H9 (cell line): ENCODE data around the gene RMND5A. TPM values are rescaled to one million over a fixed set of nuclear protein-coding genes. Genes with fewer than 3 reads are reported as not detected.

Source experiments
- DNase-seq: peaks from one replicate; pipeline ENCODE4 v3.0.0-alpha.2; 2017
- H2AFZ ChIP-seq: one replicate; pipeline ENCODE4 v1.6.1; 2013; ENCODE audit warnings: mild to moderate bottlenecking, low read length, control low read depth, moderate library complexity
- H2AK5ac ChIP-seq: 2 replicates; pipeline ENCODE4 v1.6.1; 2013; ENCODE audit warnings: low read length, control low read depth, mixed read lengths; ENCODE audit not compliant: insufficient read length
- H2BK120ac ChIP-seq: one replicate; pipeline ENCODE4 v1.6.1; 2013; ENCODE audit warnings: low read depth, mild to moderate bottlenecking, low read length, control low read depth, inconsistent platforms; ENCODE audit not compliant: poor library complexity, severe bottlenecking
- H2BK12ac ChIP-seq: 2 replicates; pipeline ENCODE4 v1.6.1; 2013; ENCODE audit warnings: low read length, control low read depth, mixed read lengths, low read depth; ENCODE audit not compliant: insufficient read length
- H2BK15ac ChIP-seq: 2 replicates; pipeline ENCODE4 v1.6.1; 2013; ENCODE audit warnings: low read depth, low read length, control low read depth
- H2BK20ac ChIP-seq: one replicate; pipeline ENCODE4 v1.6.1; 2013; ENCODE audit warnings: low read depth, mild to moderate bottlenecking, low read length, control low read depth, inconsistent platforms; ENCODE audit not compliant: poor library complexity, severe bottlenecking
- H2BK5ac ChIP-seq: 2 replicates; pipeline ENCODE4 v1.6.1; 2013; ENCODE audit warnings: low read length, control low read depth, mixed read lengths; ENCODE audit not compliant: insufficient read length
- H3K14ac ChIP-seq: 2 replicates; pipeline ENCODE4 v1.6.1; 2013; ENCODE audit warnings: low read length, control low read depth; ENCODE audit not compliant: insufficient read depth
- H3K18ac ChIP-seq: 2 replicates; pipeline ENCODE4 v1.6.1; 2013; ENCODE audit warnings: low read depth, mild to moderate bottlenecking, mixed read lengths, low read length, control low read depth; ENCODE audit not compliant: insufficient read length
- H3K23ac ChIP-seq: 2 replicates; pipeline ENCODE4 v1.6.1; 2013; ENCODE audit warnings: low read length, control low read depth, mixed read lengths, low read depth; ENCODE audit not compliant: insufficient read length
- H3K23me2 ChIP-seq: 2 replicates; pipeline ENCODE4 v1.6.1; 2013; ENCODE audit warnings: low read depth, mild to moderate bottlenecking, mixed read lengths, low read length, control low read depth; ENCODE audit not compliant: insufficient read length, poor library complexity, severe bottlenecking
- H3K27ac ChIP-seq: 2 replicates; pipeline ENCODE4 v1.5.1; 2013; ENCODE audit warnings: low read length, control low read depth, mixed read lengths, low read depth; ENCODE audit not compliant: insufficient read length
- H3K27me3 ChIP-seq: 2 replicates; pipeline ENCODE4 v1.6.1; 2013; ENCODE audit warnings: low read length, control low read depth, inconsistent platforms; ENCODE audit not compliant: insufficient read depth
- H3K4ac ChIP-seq: 2 replicates; pipeline ENCODE4 v1.6.1; 2013; ENCODE audit warnings: low read depth, mild to moderate bottlenecking, control low read depth, inconsistent platforms, low read length, moderate library complexity
- H3K4me1 ChIP-seq: 2 replicates; pipeline ENCODE4 v1.6.1; 2013; ENCODE audit warnings: low read length, control low read depth, inconsistent platforms; ENCODE audit not compliant: insufficient read depth
- H3K4me2 ChIP-seq: 2 replicates; pipeline ENCODE4 v1.6.1; 2013; ENCODE audit warnings: low read length, control low read depth, mixed read lengths; ENCODE audit not compliant: insufficient read length, insufficient read depth
- H3K56ac ChIP-seq: 2 replicates; pipeline ENCODE4 v1.6.1; 2013; ENCODE audit warnings: low read depth, mild to moderate bottlenecking, mixed read lengths, low read length, control low read depth; ENCODE audit not compliant: insufficient read length
- H3K79me1 ChIP-seq: 2 replicates; pipeline ENCODE4 v1.6.1; 2013; ENCODE audit warnings: low read depth, mild to moderate bottlenecking, moderate library complexity, low read length, control low read depth, inconsistent platforms; ENCODE audit not compliant: insufficient read depth, poor library complexity, severe bottlenecking
- H3K79me2 ChIP-seq: 2 replicates; pipeline ENCODE4 v1.6.1; 2013; ENCODE audit warnings: low read length, control low read depth, inconsistent platforms; ENCODE audit not compliant: insufficient read depth
- H3K9ac ChIP-seq: 2 replicates; pipeline ENCODE4 v1.6.1; 2013; ENCODE audit warnings: low read length, control low read depth, mixed read lengths; ENCODE audit not compliant: insufficient read length; ENCODE audit errors: extremely low read depth
- H3K9me3 ChIP-seq: one replicate; pipeline ENCODE4 v1.6.1; 2013; ENCODE audit warnings: low read depth, low read length, inconsistent platforms; ENCODE audit not compliant: control insufficient read depth
- H3T11ph ChIP-seq: one replicate; pipeline ENCODE4 v1.6.1; 2013; ENCODE audit warnings: mild to moderate bottlenecking, low read length, control low read depth, inconsistent platforms
- H4K20me1 ChIP-seq: one replicate; pipeline ENCODE4 v1.6.1; 2013; ENCODE audit not compliant: control insufficient read depth, insufficient read length, insufficient read depth
- H4K5ac ChIP-seq: 2 replicates; pipeline ENCODE4 v1.6.1; 2013; ENCODE audit warnings: low read depth, mild to moderate bottlenecking, mixed read lengths, low read length, control low read depth; ENCODE audit not compliant: insufficient read length
- H4K8ac ChIP-seq: replicated peaks from 2 replicates; pipeline ENCODE4 v1.6.1; 2013; ENCODE audit warnings: low read length, control low read depth, mixed read lengths, low read depth; ENCODE audit not compliant: insufficient read length
- H4K91ac ChIP-seq: 2 replicates; pipeline ENCODE4 v1.6.1; 2013; ENCODE audit warnings: low read depth, mild to moderate bottlenecking, moderate library complexity, mixed read lengths, low read length, control low read depth; ENCODE audit not compliant: insufficient read length
- H3K27ac Mint-ChIP-seq, 3 experiments: 2 replicates in 2 of 3; 3 replicates in 1 of 3; pipeline ENCODE4 v1.8.0; 2020 to 2021; ENCODE audit warnings: mixed read lengths in 3 of 3, mild to moderate bottlenecking in 1 of 3, moderate library complexity in 1 of 3
- H3K27me3 Mint-ChIP-seq: 2 replicates; pipeline ENCODE4 v1.8.0; 2021; ENCODE audit warnings: low read depth, mild to moderate bottlenecking, moderate library complexity, mixed read lengths
- H3K36me3 Mint-ChIP-seq, 3 experiments: 2 replicates in 2 of 3; 3 replicates in 1 of 3; pipeline ENCODE4 v1.8.0; 2020 to 2021; ENCODE audit warnings: low read depth in 3 of 3, mixed read lengths in 3 of 3; ENCODE audit not compliant: insufficient read depth in 1 of 3
- H3K4me1 Mint-ChIP-seq, 2 experiments: 2 replicates each; pipeline ENCODE4 v1.8.0; 2020; ENCODE audit warnings: mixed read lengths in 2 of 2
- H3K4me3 Mint-ChIP-seq, 2 experiments: 2 replicates in 1 of 2; 3 replicates in 1 of 2; pipeline ENCODE4 v1.8.0; 2020 to 2021; ENCODE audit warnings: mild to moderate bottlenecking in 2 of 2, mixed read lengths in 2 of 2, moderate library complexity in 1 of 2
- H3K9me3 Mint-ChIP-seq, 2 experiments: 2 replicates in 1 of 2; 3 replicates in 1 of 2; pipeline ENCODE4 v1.8.0; 2020; ENCODE audit warnings: mild to moderate bottlenecking in 2 of 2, mixed read lengths in 2 of 2, moderate library complexity in 1 of 2
- WGBS: extraction: QIAGEN DNeasy Blood & Tissue Kit; methylation state at CpG from one replicate; pipeline ENCODE4 v1.1.7; 2013; ENCODE audit warnings: missing lambda C conversion rate, low lambda C conversion rate, mixed read lengths; ENCODE audit not compliant: insufficient read length; ENCODE audit errors: extremely low coverage; 5-methylcytosine and 5-hydroxymethylcytosine counted together
- total RNA-seq: library from RNA; stranded (reverse); gene quantifications from 2 replicates; pipeline ENCODE4 v1.2.1, GENCODE V29; 2021
- TF ChIP-seq, protein P1 (sequence below): fragments of 200-600 bp; sonication (generic); conservative IDR thresholded peaks from 3 replicates; pipeline ENCODE4 v1.8.0; 2021; ENCODE audit warnings: antibody characterized with exemption, mild to moderate bottlenecking

RMND5A gene
- total RNA-seq, 1 experiment from 2014 or later: 48.8 TPM

DNA sequence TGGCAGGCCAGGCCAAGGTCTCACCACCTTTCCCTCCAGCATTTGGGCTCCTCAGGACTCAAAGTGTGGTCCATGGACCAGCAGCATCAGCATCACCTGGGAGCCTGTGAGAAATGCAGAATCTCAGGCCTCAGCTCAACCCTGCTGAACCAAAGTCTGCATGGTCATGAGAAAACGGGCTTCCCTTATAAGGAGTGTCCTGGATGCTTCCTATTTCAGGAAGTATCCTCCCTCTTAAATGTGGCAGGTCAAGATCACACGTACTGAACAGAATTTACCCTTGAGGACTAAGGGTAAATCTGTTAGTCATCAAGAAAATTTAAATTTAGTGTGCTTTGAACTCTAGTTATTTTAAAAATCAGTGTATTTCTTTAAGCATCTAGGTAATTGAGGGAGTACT is 58.9 kb downstream of the RMND5A start:
- H3K4me1 Mint-ChIP-seq: peaks cover under 1 to 8% of the 10 kb centered on the region in 2 experiments; a peak in 3 of 4 replicates
- Histone ChIP-seq H3K79me2 (no peaks in the 10 kb centered on the region), H2BK15ac (no peak overlapping the region), H3K9me3 (no peaks in the 10 kb centered on the region), H3K23ac (no peak overlapping the region), H2BK120ac (no peak overlapping the region), H3K79me1 (no peaks in the 10 kb centered on the region), H3K27ac (no peak overlapping the region), H3T11ph (no peak overlapping the region), H3K4me2 (no peak overlapping the region), H4K8ac (no peak overlapping the region), H2AFZ (no peak overlapping the region), H2BK20ac (no peak overlapping the region), H2BK5ac (no peak overlapping the region), H3K23me2 (no peaks in the 10 kb centered on the region), H3K56ac (no peak overlapping the region), H4K5ac (no peak overlapping the region), H3K18ac (no peak overlapping the region), H2AK5ac (no peak overlapping the region), H2BK12ac (no peak overlapping the region), H4K20me1 (no peaks in the 10 kb centered on the region), H3K9ac (no peak overlapping the region), H3K14ac (no peak overlapping the region), H4K91ac (no peak overlapping the region), H3K4ac (no peak overlapping the region), H3K4me1 (no peaks in the 10 kb centered on the region), H3K27me3 (no peaks in the 10 kb centered on the region)
- TF ChIP-seq, protein P1, sequence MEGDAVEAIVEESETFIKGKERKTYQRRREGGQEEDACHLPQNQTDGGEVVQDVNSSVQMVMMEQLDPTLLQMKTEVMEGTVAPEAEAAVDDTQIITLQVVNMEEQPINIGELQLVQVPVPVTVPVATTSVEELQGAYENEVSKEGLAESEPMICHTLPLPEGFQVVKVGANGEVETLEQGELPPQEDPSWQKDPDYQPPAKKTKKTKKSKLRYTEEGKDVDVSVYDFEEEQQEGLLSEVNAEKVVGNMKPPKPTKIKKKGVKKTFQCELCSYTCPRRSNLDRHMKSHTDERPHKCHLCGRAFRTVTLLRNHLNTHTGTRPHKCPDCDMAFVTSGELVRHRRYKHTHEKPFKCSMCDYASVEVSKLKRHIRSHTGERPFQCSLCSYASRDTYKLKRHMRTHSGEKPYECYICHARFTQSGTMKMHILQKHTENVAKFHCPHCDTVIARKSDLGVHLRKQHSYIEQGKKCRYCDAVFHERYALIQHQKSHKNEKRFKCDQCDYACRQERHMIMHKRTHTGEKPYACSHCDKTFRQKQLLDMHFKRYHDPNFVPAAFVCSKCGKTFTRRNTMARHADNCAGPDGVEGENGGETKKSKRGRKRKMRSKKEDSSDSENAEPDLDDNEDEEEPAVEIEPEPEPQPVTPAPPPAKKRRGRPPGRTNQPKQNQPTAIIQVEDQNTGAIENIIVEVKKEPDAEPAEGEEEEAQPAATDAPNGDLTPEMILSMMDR: no peak
- H3K4me3 Mint-ChIP-seq: no peak overlapping the region
- no peak for DNase-seq
- no peak overlapping the region for H3K27ac Mint-ChIP-seq
- H3K27me3 Mint-ChIP-seq: peaks cover 7% of the 10 kb centered on the region
- H3K36me3 Mint-ChIP-seq: peaks cover 0 to 13% (median 12%) of the 10 kb centered on the region in 3 experiments; a peak in 5 of 7 replicates
- WGBS: no CpG with 5 or more reads among the region's 2 CpGs
- H3K9me3 Mint-ChIP-seq: no peaks in the 10 kb centered on the region
